GM18868 (cell line): ENCODE data around the gene COIL.
"Not testable (repeated sequence)": the region's sequence is repeated elsewhere in the genome, so short reads cannot be mapped to it uniquely, and the experiment has no call there.

ENCODE experiments used
- ATAC-seq: cut with Tn5 transposase; IDR thresholded peaks from one replicate; pipeline ENCODE4 v1.9.1; 2021; ENCODE audit warnings: mild to moderate bottlenecking, moderate library complexity; ENCODE audit not compliant: unreplicated experiment

Gene COIL

DNA sequence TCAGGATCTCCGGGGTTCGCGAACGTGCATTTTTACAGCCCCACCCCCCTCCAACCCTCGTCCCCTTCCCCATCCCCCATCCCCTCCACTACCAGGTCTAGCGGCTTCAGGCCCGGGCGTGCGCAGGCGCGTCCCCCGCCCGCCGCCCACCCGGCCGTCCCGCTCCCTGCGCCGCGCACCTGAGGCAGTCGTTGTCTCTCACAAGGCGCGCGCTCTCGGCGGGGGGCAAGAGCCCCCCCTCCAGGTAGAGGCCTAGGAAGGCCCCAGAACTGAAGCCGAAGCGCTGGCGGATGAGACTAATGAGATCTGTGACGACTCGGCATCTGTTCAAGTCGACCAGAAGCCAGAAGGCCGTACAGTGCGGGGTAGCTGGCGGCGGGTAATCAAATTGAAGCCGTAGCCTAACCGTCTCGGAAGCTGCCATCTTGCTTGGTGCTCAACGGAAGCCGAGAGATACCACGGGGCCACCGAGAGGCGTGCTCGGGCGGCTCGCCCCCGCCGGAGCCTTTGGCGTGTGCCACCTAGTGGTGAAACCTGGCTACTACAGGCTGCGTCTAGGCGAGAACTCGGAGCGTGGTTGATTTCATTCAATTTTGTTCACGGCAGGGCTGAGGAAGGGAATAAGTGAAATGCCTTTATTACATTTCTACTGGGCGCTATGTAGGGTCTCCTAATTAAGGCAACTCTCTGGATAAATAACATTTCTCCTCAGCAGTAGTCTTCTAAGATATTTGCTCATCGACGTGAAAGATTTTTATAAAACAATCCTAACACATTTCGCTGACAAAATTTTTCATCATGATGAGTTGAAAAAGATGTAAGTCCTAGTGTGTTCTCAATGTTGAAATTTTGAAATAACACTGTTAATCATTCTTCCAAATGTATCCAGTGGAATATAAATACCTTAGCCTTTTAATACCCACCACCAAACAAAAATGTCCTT, at the start of gene COIL:
COIL (minus strand) TSS at position 455 of the 943 bp plus-strand sequence; CDS start at position 424, 31 bp downstream.
- ATAC-seq = peak; percentile 96

DNA sequence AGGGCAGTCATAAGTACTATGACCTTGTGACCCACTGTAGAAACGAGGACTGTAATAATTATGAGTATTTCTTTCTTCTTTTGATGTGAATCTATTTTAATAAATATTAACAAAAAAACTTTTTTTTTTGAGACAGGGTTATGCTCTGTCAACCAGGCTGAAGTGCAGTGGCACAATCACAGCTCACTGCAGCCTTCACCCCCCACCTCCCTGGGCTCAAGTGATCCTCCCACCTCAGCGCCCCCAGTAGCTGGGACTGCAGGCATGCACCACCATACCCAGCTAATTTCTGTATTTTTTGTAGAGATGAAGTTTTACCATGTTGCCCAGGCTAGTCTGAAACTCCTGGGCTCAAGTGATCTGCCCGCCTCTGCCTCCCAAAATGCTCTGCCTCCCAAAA, 49.6 kb upstream of the COIL start:
- no peak for ATAC-seq

GRCh38 chr17:57009737-57010445, 49.0 kb upstream of the COIL start:
- peak; percentile 68 for ATAC-seq

DNA sequence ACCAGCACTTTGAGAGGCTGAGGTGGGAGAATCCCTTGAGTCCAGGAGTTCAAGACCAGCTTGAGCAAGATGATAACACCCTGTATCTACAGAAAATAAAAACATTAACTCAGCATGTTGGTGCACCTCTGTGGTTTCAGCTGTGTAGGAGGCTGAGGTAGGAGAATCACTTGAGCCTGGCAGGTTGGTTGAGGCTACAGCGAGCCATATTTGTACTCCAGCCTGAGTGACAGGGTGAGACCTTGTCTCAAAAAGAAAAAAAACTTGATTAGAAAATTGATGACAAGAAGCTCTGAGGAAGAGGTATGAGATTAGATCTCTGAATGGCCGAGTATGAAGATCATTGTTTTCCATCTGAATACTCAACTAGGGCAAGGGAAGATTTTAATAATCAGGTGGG, 48.1 kb upstream of the COIL start:
- no peak for ATAC-seq

DNA sequence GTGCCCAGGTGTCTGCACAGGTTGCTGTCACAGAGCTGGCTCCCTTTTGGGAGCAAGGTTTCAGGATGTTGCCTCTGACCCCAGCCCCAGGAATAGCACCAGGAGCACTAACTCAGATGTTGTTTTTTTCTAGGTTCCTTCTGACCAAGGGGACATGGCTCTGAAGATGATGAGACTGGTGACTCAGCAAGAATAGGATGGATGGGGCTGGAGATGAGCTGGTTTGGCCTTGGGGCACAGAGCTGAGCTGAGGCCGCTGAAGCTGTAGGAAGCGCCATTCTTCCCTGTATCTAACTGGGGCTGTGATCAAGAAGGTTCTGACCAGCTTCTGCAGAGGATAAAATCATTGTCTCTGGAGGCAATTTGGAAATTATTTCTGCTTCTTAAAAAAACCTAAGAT, 45.2 kb upstream of the COIL start:
- ATAC-seq = no peak

DNA sequence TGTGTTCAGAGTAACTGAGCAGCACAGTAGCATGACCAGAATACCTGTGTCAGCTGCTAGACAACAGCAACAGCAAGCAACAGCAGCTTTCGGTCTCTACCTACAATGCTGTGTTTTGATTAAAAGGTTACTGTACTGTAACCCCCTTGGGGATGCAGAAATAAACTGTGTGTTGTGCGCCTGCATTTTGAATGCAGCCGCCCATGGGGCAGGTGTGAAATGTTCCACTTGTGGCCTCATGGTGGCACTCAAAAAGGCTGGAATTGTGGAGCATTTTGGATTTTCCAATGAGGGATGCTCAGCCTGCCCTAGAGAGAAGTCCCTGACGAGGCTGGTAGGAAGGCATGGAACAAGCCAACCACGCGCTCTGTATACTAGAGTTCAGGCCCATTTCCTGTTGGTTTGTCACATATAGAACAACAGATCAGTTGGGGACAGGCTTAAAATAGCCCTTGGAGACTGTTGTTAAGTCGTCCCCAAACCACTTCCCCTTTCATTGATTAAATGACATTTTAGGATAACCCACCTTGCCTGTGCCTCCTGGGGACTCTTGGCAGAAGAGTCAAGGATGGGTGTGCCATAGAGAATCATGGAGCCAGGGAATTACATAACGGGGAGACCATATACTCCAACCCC, 44.2 kb upstream of the COIL start:
- ATAC-seq = peak; percentile 81

DNA sequence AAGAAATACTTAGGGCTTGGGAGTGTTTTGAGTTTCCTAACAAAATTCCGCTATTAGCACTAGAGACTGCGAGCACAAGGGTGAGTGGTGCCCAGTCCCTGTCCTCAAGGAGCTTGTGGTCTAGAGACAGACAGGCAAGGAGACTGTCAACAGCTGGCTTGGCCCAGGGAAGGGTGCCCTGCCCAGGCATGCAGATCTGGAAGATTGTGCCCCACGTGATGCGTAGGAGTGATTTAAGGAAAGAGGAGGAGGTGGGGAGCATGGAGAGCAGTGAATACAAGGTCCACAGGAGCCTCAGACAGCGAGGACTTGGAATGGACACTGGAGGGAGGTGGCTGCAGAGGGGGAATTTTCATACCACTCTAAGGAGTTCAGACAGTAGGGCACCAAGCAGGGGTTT, 42.1 kb upstream of the COIL start:
- no peak for ATAC-seq

DNA sequence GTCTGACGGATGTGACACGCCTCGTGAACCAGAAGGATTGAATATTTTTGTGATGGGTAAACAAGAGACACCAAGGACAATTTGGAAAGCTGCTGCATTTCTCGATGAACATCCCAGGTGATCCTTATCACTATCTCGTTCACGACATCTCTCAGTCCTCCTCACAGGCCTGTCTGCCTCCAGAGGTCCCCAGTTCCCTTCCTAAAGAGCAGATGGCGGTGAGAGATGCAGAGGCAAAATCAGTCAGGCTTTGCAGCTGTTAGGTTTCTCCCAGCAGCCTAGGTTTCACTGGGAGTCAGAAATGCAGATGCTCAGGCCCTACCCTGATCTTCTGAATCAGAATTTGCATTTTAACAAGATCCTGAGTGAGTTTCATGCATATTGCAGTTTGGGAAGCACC, 40.7 kb upstream of the COIL start:
- ATAC-seq = no peak

DNA sequence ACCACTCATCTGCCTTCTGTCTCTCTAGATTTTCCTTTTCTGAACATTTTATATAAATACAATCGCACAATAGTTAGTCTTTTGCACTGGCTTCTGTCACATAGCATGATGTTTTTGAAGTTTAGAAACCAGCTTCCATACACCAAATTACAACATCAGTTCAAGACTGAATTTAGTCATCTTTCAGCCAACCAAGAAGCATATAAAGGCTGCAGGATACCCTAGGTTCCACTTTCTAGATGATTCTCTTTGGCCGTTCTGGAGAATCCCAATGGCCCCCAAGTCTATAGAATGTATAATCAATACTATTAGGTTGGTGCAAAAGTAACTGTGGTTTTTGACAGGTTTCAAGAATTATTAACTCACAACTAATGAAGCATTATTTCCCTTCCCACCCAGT, 36.5 kb upstream of the COIL start:
- ATAC-seq = no peak

DNA sequence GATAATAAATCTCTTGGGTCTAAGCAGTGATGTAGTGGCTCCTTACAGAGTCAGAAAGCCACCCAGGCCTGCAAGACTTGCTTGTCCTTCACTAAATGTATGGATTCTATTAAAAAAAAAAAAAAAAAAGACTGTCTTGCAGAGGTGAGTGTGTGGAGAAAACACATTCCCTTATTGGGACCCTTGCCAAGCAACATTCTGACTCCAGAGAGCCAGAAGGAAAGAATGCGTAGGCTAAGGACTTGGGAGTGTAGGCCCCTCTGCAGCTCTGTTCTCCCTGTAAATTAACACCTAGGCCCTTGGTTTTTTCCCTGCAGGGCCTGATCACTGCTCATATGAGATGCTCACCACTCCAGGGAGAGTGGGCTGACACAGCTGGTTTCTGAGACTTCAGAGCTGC, 34.9 kb upstream of the COIL start:
- ATAC-seq = no peak

DNA sequence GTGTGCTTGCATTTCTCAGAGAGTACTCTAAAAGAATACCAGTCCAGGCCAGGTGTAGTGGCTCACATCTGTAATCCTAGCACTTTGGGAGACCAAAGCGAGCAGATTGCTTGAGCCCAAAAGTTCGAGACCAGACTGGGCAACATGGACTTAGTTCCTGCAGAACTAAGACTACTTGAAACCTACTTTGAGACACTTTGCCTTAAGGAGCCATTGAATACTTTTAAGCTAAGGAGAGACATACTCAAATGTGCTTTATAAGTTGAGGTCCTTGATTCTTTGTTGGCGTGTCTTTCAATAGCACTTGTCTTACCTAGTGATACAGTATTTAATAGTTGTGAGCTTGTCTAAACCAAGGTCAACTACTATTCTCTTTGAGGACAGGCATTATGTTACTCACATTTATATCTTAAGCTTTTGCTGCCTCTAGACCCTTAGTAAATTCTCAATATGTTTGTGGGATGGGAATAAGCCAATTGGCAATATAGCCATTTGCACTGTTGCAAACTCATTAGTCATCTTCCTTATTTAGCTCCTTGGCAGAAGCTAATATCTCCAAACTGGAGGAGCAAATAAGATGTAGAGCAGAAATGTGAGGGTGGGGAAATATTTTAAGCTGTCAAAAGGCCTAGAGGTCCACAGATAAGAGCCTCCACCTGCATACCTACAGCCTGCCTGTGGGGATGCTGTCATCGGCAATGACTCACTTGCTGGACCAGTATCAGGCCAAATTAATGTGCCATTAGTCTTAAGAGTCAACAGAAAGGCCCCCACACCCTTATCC, 33.4 kb upstream of the COIL start:
- no peak for ATAC-seq

DNA sequence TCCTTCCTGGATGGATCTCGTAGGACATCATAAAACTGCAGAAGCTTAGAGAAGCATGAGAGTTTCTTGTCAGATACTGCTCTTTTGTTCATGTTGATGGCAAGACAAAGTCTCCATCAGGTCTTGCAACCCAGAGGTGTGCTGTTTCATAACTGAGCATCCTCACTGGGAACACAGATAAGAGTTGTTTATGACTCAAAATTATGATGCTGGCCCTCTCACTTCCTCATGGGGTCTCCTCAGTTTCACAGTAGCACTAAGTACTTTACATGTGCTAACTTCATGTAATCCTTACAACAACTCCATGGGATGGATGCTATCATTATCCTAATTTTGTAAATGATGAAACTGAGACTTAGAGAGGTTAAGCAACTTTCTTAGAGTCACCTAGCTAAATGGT, 31.5 kb upstream of the COIL start:
- no peak for ATAC-seq

DNA sequence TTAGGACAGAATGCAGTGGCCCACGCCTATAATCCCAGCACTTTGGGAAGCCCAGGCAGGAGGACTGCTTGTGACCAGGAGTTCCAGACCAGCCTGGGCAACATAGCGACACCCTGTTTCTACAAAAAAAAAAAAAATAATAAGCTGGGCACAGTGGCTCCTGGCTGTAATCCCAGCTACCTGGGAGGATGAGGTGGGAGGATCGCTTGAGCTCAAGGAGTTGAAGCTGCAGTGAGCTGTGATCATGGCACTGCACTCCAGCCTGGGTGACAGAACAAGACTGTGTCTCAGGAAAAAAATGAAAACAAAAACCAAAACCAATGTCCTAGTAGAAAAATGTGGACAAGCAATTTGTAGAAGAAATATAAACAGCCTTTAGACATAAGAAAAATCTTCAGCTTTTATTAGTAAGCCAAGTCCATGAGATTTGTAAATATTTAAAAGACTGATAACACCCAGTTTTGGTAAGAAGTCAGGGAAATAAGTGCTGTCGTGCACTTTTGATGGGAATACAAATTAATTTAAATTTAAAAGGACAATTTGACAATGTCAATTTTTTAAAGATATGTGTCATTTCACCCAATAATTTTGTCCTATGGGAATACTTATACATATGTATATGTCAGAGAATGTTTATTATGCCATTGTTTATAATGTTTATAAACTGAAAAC, 28.2 kb upstream of the COIL start:
- ATAC-seq = no peak

GRCh38 chr17:56987283-56987834, 26.5 kb upstream of the COIL start:
- ATAC-seq = no peak

DNA sequence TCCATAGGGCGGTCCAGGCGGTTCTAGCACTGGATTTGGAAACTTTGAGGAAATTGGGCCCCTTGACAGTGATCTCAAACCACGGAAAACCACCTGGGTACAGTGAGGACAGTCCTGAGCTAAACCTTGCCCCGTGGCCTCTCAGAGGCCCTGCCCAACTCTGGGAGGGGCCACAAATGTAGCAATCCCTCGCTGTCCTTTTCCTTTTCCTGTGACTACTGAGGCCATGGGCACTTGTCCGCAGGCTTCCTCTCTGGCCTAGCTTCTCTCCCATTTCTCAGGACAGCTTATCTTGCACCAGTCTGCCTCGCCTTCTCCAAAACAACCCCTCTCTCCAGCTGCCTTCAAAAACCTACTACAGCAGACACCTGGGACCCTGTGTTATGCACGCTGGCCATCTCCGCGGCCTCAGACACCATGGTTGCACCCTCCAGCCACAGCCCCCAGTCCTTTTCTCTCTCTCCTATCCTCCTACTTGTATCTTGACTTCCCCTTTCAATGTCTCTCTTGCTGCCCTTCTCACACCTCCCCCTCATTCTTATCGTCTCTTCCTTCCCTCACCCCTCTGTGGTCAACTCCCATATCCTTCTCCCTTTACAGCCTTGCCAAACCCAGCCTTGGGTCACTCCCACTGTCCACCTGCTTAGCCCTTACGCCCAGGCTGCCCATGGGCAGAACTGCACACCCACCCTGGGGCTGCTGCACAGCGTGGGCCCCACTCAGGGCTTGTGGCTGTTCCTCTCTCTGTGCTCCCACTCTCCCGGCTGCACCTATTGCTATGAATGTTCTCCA, 24.7 kb upstream of the COIL start:
- no peak for ATAC-seq

DNA sequence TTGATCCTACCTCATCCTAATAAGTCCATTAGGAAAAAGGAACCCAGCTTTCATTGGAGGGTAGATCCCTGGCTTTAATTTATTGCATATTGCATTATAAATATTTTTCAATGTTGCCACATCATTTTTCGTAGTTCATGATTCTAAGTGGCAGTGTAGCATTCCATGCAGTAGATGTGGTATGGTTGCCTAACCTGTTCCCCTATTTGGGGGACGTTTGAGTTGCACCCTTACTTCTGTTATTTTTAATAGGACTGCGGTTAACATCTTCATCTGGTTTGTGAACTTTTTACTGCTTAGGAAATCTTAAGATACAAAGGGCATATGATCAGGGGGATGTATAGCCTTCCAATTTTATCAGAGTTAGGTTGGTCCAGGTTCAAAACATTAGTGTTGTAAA, 22.5 kb upstream of the COIL start:
- ATAC-seq = no peak

DNA sequence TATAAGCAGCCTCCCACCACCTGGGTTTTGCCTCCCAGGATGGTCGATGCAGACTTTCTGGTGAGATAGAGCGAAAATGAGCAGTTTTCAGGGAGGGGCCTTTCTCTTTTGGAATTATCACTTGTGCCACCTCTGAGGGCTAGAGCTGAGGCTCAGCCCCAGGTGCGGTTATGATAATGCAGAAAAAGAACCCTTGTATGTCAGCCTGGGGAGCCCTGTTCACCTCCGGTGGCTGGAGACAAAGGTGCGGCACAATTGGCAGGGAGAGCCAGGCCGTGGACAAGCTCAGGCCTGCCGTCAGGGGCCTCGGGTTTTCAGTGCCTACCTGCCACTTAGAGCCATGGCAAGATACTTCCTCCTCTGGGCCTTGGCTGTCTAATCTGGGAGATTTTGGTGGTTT, 21.5 kb upstream of the COIL start:
- no peak for ATAC-seq

GRCh38 chr17:56980526-56980925, 19.7 kb upstream of the COIL start:
- not testable (repeated sequence) for ATAC-seq

- ATAC-seq = peak; percentile 15
Observed at GRCh38 chr17:56979091-56979480, 18.2 kb upstream of the COIL start.
